Fibroblast of lung (primary cell): ENCODE data around the gene CPNE6.

Experiments used
- CTCF ChIP-seq, 2 donors: IDR thresholded peaks in 1 of 2; conservative IDR thresholded peaks in 1 of 2; 1 replicate in 1 of 2; 2 replicates in 1 of 2; pipeline ENCODE4 v1.5.1; 2011 to 2012; ENCODE audit warnings: low read length in 2 of 2, control low read depth in 1 of 2, inconsistent platforms in 1 of 2, low read depth in 1 of 2, mild to moderate bottlenecking in 1 of 2
- EZH2 ChIP-seq: IDR thresholded peaks from 2 replicates; pipeline ENCODE4 v1.5.1; 2012; ENCODE audit warnings: low read length, control low read depth, mild to moderate bottlenecking; ENCODE audit errors: missing control alignments

GRCh38 chr14:24100982-24101494, 29.7 kb downstream of the CPNE6 start:
- TF ChIP-seq CTCF (conservative IDR thresholded peaks at IDR 0.05 in 1 of 2, IDR thresholded peaks at IDR 0.05 in 1 of 2; ENCODE audit: low read depth in 1 of 2, low read length in 2 of 2) = no peak
- TF ChIP-seq EZH2 = no peak
